ENCODE measurements around the gene POLR3H. TPM values are rescaled to one million over a fixed set of nuclear protein-coding genes. Genes with fewer than 3 reads are reported as not detected.
"Not testable (repeated sequence)": the region's sequence is repeated elsewhere in the genome, so short reads cannot be mapped to it uniquely, and the experiment has no call there.

POLR3H gene
- total and polyA plus RNA-seq, 2 donors (not counting 3 experiments of a cell fraction or from before 2014, with no cell fraction given), result 31.2 to 39.4 TPM

DNA sequence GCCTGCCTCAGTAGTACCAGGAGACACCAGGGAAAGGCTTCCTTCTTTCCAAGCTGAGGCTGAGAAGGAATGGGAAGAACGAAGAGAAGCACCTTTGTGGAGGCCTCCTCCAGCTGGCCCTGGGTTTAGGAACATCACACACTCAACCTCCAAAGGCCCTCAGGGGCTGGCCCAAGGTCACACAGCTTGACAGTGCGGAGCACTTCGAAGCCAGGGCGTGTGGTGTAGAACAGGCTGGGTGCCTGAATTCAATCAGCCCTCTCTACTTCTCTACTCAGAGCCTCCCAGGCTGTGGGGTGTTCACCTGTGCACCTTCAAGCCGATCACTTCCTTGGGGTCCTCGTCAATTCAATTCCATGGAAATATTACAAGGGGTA is 15.8 kb upstream of the POLR3H start:
- Histone ChIP-seq H2AFZ (ENCODE audit: low read depth, low read length) (no peak overlapping the region), H3K4me2 (ENCODE audit: insufficient read depth, low read length) (no peak overlapping the region)

DNA sequence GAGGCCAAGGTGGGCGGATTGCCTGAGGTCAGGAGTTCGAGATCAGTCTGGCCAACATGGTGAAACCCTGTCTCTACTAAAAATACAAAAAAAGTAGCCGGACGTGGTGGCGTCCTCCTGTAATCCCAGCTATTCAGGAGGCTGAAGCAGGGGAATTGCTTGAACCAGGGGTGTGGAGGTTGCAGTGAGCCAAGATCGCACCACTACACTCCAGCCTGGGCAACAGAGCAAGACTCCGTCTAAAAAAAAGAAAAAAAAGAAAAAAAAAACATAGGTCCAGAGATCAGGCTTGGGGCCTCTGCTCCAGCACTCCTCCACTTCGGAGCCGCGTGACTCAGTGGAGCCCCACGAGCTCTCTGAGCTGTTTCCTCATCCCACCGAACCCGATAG is 14.0 kb upstream of the POLR3H start:
- H3K27ac ChIP-seq (ENCODE audit: insufficient read depth, low read depth, low read length); BruUV-seq (replicated peaks); H3K9me3 ChIP-seq (replicated peaks; ENCODE audit: control insufficient read depth, insufficient read depth, low read length); FAIRE-seq; DNase-seq (ENCODE audit: low read depth, low spot score); H2AFZ ChIP-seq (ENCODE audit: low read depth, low read length); H3K79me2 ChIP-seq (ENCODE audit: control insufficient read depth, insufficient read depth, low read length); H3K9ac ChIP-seq (replicated peaks; ENCODE audit: extremely low read depth, insufficient read depth, low read length); H3K4me3 ChIP-seq (replicated peaks in 1 of 3; ENCODE audit: insufficient read depth in 1 of 3, low read depth in 1 of 3, low read length in 3 of 3); H4K20me1 ChIP-seq (replicated peaks; ENCODE audit: control insufficient read depth, extremely low read depth, insufficient read depth, low read length); dilution Hi-C loops (cut with MboI; ENCODE audit: extremely low pct_ligation_motif_present, low sequenced_read_pairs); H3K36me3 ChIP-seq (ENCODE audit: control insufficient read depth in 2 of 2, extremely low read depth in 1 of 2, insufficient read depth in 2 of 2, low read length in 2 of 2); intact Hi-C loops (cut with micrococcal nuclease); H3K27me3 ChIP-seq (ENCODE audit: control insufficient read depth in 2 of 2, insufficient read depth in 2 of 2, low read length in 2 of 2); H3K4me2 ChIP-seq (ENCODE audit: insufficient read depth, low read length); H3K4me1 ChIP-seq (ENCODE audit: control insufficient read depth, extremely low read depth, insufficient read depth, low read length); POLR2A ChIA-PET; H3K9me1 ChIP-seq (replicated peaks; ENCODE audit: control insufficient read depth, extremely low read depth, insufficient read depth, low read length): not testable (repeated sequence)
- CTCF ChIA-PET, result interaction anchor here (1.4 to 3.7 kb wide), 3 partner anchors 14 to 32 kb away, joined by 6 to 18 read pairs (median 7); partner anchors contain the start of genes PMM1 and POLR3H

More for the DNA sequence above, 15.8 kb upstream of the POLR3H start:
- H3K36me3 ChIP-seq (ENCODE audit: control insufficient read depth in 2 of 2, extremely low read depth in 1 of 2, insufficient read depth in 2 of 2, low read length in 2 of 2), result no peaks in the 10 kb centered on the region
- no peaks in the 10 kb centered on the region for H4K20me1 ChIP-seq (replicated peaks; ENCODE audit: control insufficient read depth, extremely low read depth, insufficient read depth, low read length)
- FAIRE-seq (no peak), DNase-seq (ENCODE audit: low read depth, low spot score) (no peak)
- ChIA-PET CTCF (interaction anchor here (1.2 kb wide), 1 partner anchor 17 kb away, joined by 4 read pairs; the partner anchor contains the start of gene POLR3H), POLR2A (no interaction called here)
- dilution Hi-C loops (cut with MboI; ENCODE audit: extremely low pct_ligation_motif_present, low sequenced_read_pairs), result no loop called here
- BruUV-seq (replicated peaks), result no TSS peak
- peaks cover 6% of the 10 kb centered on the region for H3K4me1 ChIP-seq (ENCODE audit: control insufficient read depth, extremely low read depth, insufficient read depth, low read length)
- peaks cover 0 to 8% of the 10 kb centered on the region in 2 experiments for H3K27me3 ChIP-seq (ENCODE audit: control insufficient read depth in 2 of 2, insufficient read depth in 2 of 2, low read length in 2 of 2)
- no peaks in the 10 kb centered on the region for H3K9me3 ChIP-seq (replicated peaks; ENCODE audit: control insufficient read depth, insufficient read depth, low read length)
- no peaks in the 10 kb centered on the region for H3K79me2 ChIP-seq (ENCODE audit: control insufficient read depth, insufficient read depth, low read length)
- H3K9ac ChIP-seq (replicated peaks; ENCODE audit: extremely low read depth, insufficient read depth, low read length), result no peak overlapping the region
- TF ChIP-seq MAX (IDR thresholded peaks at IDR 0.05; ENCODE audit: insufficient read depth, insufficient read length), result no peak
- TF ChIP-seq JUN (IDR thresholded peaks at IDR 0.05; ENCODE audit: borderline replicate concordance, insufficient read depth, insufficient read length, low read depth), result no peak
- TF ChIP-seq FOS (IDR thresholded peaks at IDR 0.05; ENCODE audit: borderline replicate concordance, insufficient read depth, low read length), result no peak
- TF ChIP-seq GATA2 (IDR thresholded peaks at IDR 0.05; ENCODE audit: insufficient read depth, insufficient read length, low read depth, low read length), result no peak
- no peak for TF ChIP-seq MYC (IDR thresholded peaks at IDR 0.05; ENCODE audit: low read depth, low read length)
- TF ChIP-seq, protein P1, sequence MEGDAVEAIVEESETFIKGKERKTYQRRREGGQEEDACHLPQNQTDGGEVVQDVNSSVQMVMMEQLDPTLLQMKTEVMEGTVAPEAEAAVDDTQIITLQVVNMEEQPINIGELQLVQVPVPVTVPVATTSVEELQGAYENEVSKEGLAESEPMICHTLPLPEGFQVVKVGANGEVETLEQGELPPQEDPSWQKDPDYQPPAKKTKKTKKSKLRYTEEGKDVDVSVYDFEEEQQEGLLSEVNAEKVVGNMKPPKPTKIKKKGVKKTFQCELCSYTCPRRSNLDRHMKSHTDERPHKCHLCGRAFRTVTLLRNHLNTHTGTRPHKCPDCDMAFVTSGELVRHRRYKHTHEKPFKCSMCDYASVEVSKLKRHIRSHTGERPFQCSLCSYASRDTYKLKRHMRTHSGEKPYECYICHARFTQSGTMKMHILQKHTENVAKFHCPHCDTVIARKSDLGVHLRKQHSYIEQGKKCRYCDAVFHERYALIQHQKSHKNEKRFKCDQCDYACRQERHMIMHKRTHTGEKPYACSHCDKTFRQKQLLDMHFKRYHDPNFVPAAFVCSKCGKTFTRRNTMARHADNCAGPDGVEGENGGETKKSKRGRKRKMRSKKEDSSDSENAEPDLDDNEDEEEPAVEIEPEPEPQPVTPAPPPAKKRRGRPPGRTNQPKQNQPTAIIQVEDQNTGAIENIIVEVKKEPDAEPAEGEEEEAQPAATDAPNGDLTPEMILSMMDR (IDR thresholded peaks at IDR 0.05; ENCODE audit: extremely low read depth in 1 of 2, insufficient read depth in 1 of 2, low read depth in 1 of 2, low read length in 2 of 2), result no peak
- TF ChIP-seq POLR2A (IDR thresholded peaks at IDR 0.05; ENCODE audit: low read depth, low read length), result no peak
- TF ChIP-seq EZH2 (IDR thresholded peaks at IDR 0.05; ENCODE audit: borderline replicate concordance, low read depth, low read length, severe bottlenecking), result no peak
- TF ChIP-seq POLR2AphosphoS5 (IDR thresholded peaks at IDR 0.05; ENCODE audit: insufficient read depth, low read depth, low read length), result no peak
- no peaks in the 10 kb centered on the region for H3K9me1 ChIP-seq (replicated peaks; ENCODE audit: control insufficient read depth, extremely low read depth, insufficient read depth, low read length)
- no peak overlapping the region for H3K27ac ChIP-seq (ENCODE audit: insufficient read depth, low read depth, low read length)
- H3K4me3 ChIP-seq (replicated peaks in 1 of 3; ENCODE audit: insufficient read depth in 1 of 3, low read depth in 1 of 3, low read length in 3 of 3), result no peak overlapping the region
- intact Hi-C loops (cut with micrococcal nuclease), result no loop called here

Data from endothelial cell of umbilical vein (primary cell).